ENCODE results near the gene KRT76.
"Not testable (repeated sequence)": the region's sequence is repeated elsewhere in the genome, so short reads cannot be mapped to it uniquely, and the experiment has no call there.

The KRT76 gene

DNA sequence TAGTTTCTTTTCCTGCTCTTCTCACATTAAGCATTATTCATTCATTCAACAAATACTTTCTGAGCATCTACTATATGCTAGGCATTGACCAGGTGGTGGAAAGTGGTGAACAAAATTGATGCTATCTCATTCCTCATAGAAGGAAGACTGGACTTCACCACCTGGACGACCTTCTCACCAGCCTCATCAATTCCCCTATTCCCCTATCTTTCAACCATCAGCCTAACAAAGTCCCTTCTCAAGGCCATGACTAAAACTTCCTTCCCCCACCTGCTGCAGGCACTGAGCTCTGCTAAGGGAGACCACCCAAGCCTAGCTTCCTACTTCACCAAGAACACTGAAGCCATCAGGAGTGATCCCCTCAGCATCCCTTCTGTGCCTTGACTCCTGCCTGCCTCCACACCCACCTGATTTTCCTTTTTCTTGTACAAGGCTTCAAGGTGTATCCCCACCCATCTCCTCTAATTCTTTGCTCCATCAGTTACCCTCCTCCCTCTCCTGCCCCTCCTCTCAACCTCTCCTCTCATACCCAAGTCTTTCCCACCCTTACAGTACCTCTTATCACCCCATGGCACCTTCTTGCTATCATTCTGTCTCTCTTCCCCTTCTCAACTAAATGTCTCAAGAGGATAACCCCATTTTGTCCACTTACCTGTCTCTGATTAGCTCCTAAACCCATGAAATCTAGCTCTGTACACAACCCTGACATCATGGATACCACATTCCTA lies 19.5 kb downstream of the KRT76 start:
- no peak for DNase-seq

GRCh38 chr12:52756281-52756960 lies 20.7 kb downstream of the KRT76 start:
- DNase-seq = no peak

DNA sequence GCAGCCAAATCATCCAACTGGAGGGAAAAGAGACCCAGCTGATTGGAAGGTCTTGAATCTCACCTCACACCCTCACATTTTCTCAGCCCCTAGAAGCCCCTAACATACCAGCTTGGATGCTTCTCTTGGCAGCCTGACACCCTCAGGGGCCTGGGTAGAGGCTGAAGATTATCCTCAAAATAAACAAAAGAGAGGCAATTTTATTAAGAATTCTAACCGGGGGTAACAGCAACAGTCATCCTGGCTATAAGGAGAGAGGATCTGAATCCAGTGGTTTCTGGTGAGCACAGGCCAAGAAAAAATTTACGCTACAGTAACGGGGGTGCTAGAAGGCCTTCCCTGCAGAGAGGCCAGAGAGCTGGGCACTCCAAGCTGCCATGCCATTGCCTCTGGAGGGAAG lies 21.6 kb downstream of the KRT76 start:
- no peak for DNase-seq

- no peak for DNase-seq
Observed at GRCh38 chr12:52754135-52754534, 23.0 kb downstream of the KRT76 start.

DNA sequence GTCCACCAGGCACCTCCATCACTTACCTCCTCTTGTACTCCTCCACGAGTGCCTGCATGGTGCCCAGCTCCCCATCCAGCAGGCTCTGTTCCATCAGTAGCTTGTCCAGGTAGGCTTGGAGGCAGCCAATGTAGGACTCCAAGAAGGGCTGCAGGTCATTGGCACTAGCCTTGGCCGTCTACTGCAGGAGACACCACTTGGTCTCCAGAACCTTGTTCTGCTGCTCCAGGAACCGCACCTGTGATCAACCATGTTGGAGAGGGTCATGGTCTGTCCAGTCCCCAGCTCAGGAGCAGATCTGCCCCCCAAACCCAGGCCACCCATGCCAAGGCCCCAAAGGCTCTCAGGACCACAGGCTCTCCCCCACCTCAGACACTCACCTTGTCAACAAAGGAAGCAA lies 23.9 kb downstream of the KRT76 start:
- no peak for DNase-seq

GRCh38 chr12:52752516-52752915 lies 24.6 kb downstream of the KRT76 start:
- DNase-seq = no peak

DNA sequence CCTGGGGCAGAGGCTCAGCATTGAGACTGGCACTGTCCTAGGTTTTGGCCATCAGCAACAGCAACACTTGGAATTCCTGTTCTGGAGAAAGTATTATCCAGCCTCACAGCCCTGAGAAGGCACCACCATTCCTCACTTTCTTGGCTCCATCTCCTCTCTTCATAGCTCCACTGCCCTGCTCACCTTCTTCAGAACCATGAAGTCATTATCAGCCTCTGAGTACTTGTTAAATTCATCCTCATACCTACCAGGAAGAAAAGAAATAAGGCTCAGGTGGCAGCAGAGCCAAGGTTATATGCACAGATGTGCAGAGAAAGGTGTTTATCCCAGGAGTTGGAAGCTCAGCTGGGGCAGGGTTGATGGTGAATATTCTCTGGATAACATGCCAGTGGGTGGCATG lies 25.4 kb downstream of the KRT76 start:
- no peak for DNase-seq

- DNase-seq = not testable (repeated sequence)
Observed at GRCh38 chr12:52750532-52750931, 26.6 kb downstream of the KRT76 start.

- DNase-seq = no peak
Observed at GRCh38 chr12:52749827-52750226, 27.3 kb downstream of the KRT76 start.

GRCh38 chr12:52748578-52748977 lies 28.6 kb downstream of the KRT76 start:
- DNase-seq = no peak

GRCh38 chr12:52745554-52745953 lies 31.6 kb downstream of the KRT76 start:
- no peak for DNase-seq

DNA sequence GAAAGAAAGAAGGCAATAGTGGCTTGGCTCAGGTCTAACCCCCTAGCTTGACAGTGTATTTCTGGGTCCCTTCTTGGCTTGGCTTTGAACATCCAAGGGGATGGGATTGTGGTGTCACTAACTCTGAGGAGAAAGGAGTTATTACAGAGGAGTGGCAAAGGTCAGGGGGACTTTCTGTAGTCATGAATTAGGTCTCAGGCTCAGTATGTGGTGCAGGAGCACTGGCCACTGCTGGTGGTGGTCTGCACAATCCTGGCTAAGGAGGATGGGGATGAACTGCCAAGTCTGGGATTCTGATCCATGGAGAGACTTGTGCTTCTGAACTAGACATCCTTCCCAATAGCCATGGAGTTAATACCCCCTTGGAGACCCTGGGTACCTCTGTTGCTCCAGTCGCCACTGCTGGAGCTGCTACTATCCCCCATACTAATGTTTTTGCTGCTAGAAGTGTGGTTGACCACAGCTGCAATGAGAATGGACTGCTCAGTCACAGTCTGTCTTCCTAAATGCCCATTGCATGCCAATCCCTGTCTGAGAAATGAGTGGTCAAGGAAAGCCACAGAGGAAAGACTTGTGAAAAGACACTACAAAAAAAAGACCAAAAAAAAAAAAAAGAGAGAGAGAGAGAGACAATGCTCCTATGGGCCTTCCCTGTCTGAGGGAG lies 32.5 kb downstream of the KRT76 start:
- DNase-seq = no peak

DNA sequence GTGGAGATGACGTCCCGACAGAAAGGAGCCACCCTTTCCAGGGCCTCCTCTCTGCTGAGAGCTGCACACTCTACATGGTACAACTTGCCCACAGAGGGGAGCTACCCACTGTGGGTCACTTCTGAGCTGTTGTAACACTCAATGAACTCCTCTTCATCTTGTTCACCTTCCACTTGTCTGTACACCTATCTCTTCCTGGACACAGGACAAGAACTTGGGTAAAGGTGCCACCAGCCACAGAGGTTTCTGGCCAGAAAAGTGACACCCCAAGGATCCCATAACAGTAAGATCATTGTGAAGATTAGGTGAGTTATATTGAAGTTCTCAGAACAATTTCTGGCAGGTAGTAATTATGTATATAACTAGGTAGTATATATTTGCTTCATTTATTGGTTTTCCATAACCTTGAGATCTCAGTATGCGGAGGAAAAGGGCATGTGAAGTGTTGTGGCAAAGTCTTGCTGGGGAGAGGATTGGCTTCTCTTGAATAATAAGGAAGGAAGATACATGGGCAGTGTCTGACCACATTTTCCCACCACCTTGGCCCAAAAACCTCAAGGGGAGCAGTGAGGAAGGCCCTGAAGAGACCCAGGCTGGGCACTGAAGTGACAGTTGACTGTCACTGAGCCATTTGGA lies 34.2 kb downstream of the KRT76 start:
- no peak for DNase-seq

DNA sequence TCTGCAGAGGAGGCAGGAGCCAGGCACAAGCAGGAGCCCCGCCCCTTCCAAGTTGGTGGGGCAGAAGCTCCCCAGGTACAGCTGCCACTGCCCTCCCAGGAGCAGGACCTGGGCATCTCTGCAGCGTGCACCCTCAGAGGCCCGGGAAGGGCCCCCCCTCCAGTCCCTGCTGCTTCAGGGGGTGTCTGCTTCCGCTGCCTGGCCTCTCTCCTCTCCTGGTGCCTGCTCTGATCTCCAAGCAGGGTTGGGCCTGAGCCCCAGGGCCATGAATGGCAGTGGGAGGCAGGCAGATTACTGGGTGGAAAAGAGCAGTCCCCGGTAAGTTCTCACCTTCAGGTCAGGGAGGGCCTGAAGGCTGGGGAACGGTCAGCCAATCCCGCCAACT lies 35.0 kb downstream of the KRT76 start:
- no peak for DNase-seq

GRCh38 chr12:52741375-52742195 lies 35.6 kb downstream of the KRT76 start:
- DNase-seq = peak; percentile 59

DNA sequence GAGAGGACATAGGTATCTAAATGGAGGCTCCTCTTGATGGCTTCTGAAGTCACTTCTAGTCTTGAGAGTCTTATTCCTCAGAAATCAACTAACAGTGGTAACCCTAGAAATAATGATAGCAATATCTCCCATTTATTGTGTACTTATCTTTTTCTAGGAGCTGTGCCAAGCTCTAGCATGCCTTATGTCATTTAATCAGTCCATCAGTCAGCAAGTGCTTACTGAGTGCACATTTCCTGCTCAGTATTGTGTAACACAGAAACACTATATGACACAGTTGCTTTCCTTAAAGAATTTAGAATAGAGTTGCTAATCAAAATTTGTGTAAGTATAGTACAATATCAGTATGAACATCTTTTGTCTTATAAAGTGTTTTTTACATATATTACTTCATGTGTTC lies 36.6 kb downstream of the KRT76 start:
- DNase-seq = no peak

DNA sequence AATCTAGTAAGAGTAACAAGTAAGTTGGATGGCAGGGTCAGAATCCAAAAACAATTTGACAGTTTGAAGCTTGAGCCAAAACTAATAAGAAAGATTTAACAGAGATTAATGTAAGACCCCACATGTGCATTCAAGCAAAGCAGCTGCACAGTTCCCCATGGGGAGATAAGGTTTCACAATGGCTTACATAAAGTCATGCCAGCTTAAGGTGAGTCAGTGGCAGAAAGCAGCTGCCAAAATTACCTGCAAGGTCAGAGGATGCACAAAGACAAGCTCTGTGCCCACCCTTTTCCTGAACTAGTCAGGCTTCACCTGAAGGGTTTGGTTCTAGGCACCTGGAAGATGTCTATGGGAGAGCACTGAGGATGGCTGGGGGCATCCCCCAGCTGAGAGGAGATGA lies 37.2 kb downstream of the KRT76 start:
- no peak for DNase-seq

DNA sequence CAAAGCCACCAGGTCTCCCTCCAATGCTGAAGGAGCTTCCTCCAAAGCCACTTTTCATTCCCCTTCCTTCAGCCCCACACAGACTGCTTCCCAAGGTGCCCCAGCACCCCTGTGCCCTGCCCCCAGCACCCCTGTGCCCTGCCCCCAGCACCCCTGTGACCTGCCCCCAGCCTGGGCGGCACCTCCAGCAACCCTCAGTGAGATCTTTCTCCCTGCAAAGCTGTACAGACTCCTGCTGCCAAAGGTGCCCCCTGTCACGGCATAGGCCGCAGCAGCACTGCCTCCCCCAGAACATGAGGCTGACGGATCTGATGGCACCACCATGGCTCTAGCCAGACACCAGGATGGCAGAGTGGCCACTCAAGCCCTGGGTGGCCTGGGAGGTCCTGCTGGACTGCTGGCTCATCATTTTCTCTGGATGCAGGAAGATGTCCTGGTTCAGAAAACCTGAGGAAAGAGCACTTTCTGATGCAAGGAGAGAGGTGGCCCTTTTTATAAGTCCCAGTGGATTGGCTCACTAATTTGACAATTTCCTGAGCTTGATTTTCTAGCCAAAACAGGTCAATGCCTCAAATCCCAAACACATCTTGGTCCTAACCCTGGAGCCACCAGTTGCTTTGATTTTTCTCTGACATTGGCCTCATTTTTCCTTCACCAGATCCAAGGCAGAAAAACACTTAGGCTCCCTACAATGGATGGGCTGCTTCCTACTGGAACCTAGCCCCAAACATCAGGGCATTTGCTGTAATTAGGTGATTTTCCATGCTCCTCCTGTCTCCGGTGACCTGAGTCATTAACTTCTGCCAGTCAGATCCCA lies 41.1 kb downstream of the KRT76 start:
- DNase-seq = no peak

GRCh38 chr12:52735106-52735505 lies 42.0 kb downstream of the KRT76 start:
- DNase-seq = no peak

DNA sequence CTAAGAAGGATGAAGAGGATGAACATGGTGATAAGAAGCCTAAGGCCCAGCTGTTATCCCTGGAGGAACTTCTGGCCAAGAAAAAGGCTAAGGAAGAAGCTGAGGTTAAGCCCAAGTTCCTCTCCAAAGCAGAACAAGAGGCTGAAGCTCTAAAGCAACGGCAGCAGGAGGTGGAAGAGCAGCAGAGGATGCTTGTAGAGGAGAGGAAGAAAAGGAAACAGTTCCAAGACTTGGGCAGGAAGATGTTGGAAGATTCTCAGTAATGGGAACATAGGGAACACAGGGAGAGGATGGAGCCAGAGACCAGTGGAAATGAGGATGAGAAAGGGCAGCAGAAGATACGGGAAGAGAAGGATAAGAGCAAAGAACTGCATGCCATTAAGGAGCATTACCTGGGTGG lies 46.4 kb downstream of the KRT76 start:
- no peak for DNase-seq

DNA sequence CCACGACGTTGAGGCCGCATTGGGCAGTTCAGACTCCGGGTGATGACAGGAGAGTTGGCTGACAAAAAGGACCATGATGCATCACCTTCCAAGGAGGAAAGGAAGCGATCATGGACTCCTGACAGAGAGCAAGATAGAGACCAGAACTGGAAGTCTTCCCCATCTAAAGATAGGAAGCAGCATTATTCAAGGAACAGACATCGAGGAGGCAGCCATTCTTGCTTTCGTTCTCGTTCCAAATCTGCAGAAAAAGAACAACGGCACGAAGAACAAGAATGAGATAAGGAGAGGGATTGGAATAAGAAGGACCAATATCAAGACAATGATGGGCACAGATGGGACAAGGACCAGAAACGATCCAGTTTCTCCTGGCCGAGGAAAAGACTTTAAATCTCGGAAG lies 46.8 kb downstream of the KRT76 start:
- DNase-seq = no peak

DNA sequence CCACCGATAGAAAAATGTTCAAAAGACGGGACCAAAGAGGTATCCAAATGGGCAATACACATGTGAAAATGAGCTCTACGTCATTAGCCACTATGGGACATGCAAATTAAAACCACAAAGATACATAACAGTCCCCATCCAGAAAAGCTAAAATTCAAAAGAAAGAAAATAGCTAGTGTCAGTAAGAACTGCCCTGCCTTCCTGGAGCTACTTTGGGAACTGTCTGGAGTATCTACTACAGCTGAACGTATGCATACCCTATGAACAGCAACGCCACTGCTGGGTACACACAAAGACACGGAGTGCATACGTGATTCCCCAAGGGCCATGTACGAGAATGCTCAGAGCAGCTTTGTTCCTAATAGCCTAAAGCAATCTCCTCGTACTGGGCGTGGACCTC lies 48.0 kb downstream of the KRT76 start:
- DNase-seq = no peak

Measured in activated naive CD4-positive, alpha-beta T cell treated with anti-CD3 and anti-CD28 coated beads, Interleukin-2, amount 50 U/mL, for 16 hours (primary cell).